Measurements from ENCODE around the gene UBXN10. TPM values are rescaled to one million over a fixed set of nuclear protein-coding genes. Genes with fewer than 3 reads are reported as not detected.

The UBXN10 gene
- total and polyA plus RNA-seq, 2 experiments from 2014 or later, result 1.3 to 1.8 TPM

DNA sequence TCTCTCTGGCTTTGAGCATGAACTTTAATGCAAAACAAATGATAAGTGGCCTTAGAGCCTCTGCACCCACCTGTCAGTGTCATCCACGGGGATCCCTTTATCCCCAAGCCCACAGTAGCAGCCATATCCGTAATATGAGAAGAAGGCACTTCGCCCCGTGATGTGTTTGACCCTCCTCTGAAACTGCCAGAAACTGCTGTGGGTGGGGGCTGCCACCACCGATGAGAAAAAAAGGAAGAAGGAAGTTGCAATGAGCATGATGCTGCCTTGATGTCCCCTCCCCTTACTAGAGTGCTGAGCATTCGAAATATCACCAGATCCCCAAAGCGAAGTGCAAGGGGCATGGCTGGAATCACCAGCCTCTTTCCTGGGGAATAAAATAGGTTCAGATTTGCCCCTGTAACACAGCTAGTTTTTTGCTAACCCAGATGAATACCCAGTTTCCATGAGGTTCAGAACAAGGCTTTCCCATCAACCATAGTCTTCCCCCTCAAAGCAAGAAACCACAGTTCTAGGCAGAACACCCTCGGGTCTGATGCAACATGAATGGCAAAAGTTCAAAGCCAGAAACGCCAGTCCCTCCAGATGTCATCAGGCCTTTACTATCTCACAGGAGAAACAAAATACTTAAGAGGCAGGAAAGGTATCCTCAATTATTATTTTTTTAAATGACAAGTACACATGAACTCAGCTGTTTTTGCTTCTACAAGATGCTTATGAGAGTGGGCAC lies 10.8 kb upstream of the UBXN10 start:
- Histone ChIP-seq H3K36me3 (no peaks in the 10 kb centered on the region), H3K27ac (no peak overlapping the region), H3K4me3 (no peak overlapping the region), H3K9me3 (ENCODE audit: low read depth) (no peaks in the 10 kb centered on the region), H3K4me1 (ENCODE audit: low read depth) (no peaks in the 10 kb centered on the region), H3K27me3 (no peaks in the 10 kb centered on the region)
- TF ChIP-seq, protein P1, sequence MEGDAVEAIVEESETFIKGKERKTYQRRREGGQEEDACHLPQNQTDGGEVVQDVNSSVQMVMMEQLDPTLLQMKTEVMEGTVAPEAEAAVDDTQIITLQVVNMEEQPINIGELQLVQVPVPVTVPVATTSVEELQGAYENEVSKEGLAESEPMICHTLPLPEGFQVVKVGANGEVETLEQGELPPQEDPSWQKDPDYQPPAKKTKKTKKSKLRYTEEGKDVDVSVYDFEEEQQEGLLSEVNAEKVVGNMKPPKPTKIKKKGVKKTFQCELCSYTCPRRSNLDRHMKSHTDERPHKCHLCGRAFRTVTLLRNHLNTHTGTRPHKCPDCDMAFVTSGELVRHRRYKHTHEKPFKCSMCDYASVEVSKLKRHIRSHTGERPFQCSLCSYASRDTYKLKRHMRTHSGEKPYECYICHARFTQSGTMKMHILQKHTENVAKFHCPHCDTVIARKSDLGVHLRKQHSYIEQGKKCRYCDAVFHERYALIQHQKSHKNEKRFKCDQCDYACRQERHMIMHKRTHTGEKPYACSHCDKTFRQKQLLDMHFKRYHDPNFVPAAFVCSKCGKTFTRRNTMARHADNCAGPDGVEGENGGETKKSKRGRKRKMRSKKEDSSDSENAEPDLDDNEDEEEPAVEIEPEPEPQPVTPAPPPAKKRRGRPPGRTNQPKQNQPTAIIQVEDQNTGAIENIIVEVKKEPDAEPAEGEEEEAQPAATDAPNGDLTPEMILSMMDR (IDR thresholded peaks at IDR 0.05; ENCODE audit: low read depth, low read length), result no peak
- DNase-seq (ENCODE audit: low read depth in 1 of 2, low spot score in 1 of 2), result peak in 1 of 2 donors; percentile 49

DNA sequence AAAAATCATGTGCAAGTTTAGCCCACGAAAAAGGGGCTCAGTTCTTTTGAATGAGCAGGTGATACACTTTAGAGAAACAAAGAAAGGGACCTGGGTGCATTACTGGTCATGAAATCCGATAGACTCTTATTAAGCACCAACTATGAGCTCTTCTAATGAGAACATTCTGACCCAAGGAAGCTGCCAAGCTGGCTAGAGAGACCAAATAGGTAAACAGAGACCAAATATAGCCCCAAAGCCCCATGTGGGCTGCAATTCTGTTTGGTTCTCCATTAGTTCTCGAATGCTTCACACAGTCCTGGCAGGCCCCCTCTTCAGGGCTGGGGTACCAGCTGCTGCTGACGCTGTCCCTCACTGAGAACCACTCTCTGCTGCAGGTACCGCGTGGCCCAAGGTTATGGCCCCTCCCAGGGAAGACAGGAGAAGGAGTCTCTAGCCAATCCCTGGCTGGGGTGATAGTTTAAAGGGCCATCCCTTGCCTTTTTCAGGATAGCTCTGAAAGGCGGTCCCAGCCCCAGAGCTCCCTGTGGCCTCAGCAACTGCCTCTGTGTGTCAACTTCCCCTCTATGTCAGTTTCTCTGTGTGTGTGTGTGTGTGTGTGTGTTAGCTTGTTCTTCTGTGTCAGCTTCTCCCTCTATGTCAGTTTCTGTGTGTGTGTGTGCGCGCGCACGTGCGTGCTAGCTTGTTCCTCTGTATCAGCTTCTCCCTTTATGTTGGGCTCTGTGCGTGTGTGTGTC lies 7.1 kb upstream of the UBXN10 start:
- no peak overlapping the region for H3K4me3 ChIP-seq
- DNase-seq (ENCODE audit: low read depth in 1 of 2, low spot score in 1 of 2), result no peak
- no peaks in the 10 kb centered on the region for H3K9me3 ChIP-seq (ENCODE audit: low read depth)
- H3K27me3 ChIP-seq, result no peaks in the 10 kb centered on the region
- H3K27ac ChIP-seq, result no peak overlapping the region
- H3K36me3 ChIP-seq, result no peaks in the 10 kb centered on the region
- TF ChIP-seq, protein P1 (IDR thresholded peaks at IDR 0.05; ENCODE audit: low read depth, low read length), result no peak
- no peaks in the 10 kb centered on the region for H3K4me1 ChIP-seq (ENCODE audit: low read depth)

DNA sequence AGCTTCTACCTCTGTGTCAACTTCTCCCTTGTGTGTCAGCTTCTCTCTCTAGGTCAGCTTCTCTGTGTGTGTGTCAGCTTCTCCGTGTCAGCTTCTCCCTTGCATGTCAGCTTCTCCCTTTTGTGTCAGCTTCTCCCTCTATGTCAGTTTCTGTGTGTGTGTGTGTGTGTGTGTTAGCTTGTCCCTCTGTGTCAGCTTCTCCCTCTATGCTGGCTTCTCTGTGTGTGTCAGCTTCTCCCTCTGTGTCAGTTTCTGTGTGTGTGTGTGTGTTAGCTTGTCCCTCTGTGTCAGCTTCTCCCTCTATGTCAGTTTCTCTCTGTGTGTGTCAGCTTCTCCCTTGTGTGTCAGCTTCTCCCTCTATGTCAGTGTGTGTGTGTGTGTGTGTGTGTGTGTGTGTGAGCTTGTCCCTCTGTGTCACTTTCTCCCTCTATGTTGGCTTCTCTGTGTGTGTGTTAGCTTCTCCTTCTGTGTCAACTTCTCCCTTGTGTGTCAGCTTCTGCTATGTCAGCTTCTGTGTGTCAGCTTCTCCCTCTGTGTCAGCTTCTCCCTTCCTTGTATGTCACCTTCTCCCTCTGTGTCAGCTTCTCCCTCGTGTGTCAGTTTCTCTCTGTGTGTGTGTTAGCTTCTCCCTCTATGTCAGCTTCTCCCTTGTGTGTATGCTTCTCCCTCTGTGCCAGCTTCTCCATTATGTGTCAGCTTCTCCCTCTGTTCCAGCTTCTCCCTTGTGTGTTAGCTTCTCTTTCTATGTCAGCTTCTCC lies 6.3 kb upstream of the UBXN10 start:
- Histone ChIP-seq H3K4me1 (ENCODE audit: low read depth) (no peaks in the 10 kb centered on the region), H3K9me3 (ENCODE audit: low read depth) (no peaks in the 10 kb centered on the region), H3K36me3 (no peaks in the 10 kb centered on the region), H3K4me3 (no peak overlapping the region), H3K27ac (no peak overlapping the region), H3K27me3 (no peaks in the 10 kb centered on the region)
- TF ChIP-seq, protein P1 (IDR thresholded peaks at IDR 0.05; ENCODE audit: low read depth, low read length), result no peak
- no peak for DNase-seq (ENCODE audit: low read depth in 1 of 2, low spot score in 1 of 2)

GRCh38 chr1:20180129-20180843 lies 5.6 kb upstream of the UBXN10 start:
- Histone ChIP-seq H3K27ac (no peak overlapping the region), H3K4me1 (ENCODE audit: low read depth) (no peaks in the 10 kb centered on the region), H3K4me3 (no peak overlapping the region), H3K9me3 (ENCODE audit: low read depth) (no peaks in the 10 kb centered on the region), H3K27me3 (no peaks in the 10 kb centered on the region), H3K36me3 (no peaks in the 10 kb centered on the region)
- TF ChIP-seq, protein P1 (IDR thresholded peaks at IDR 0.05; ENCODE audit: low read depth, low read length), result no peak
- no peak for DNase-seq (ENCODE audit: low read depth in 1 of 2, low spot score in 1 of 2)

GRCh38 chr1:20180844-20181207 lies 5.1 kb upstream of the UBXN10 start:
- Histone ChIP-seq H3K9me3 (ENCODE audit: low read depth) (no peaks in the 10 kb centered on the region), H3K27ac (no peak overlapping the region), H3K27me3 (no peaks in the 10 kb centered on the region), H3K36me3 (no peaks in the 10 kb centered on the region), H3K4me1 (ENCODE audit: low read depth) (no peaks in the 10 kb centered on the region), H3K4me3 (no peak overlapping the region)
- TF ChIP-seq, protein P1 (IDR thresholded peaks at IDR 0.05; ENCODE audit: low read depth, low read length), result no peak
- no peak for DNase-seq (ENCODE audit: low read depth in 1 of 2, low spot score in 1 of 2)

Data from cardiac muscle cell (in vitro differentiated cells and primary cell).